Ishikawa (cell line): ENCODE data around the gene ZDHHC19.
A peak's percentile ranks its signal among the peaks of the same experiment; 100 is the strongest.

Experiments used
- CEBPB ChIP-seq: IDR thresholded peaks from 2 replicates; pipeline ENCODE4 v1.6.1; 2012
- CREB1 ChIP-seq: IDR thresholded peaks from 2 replicates; pipeline ENCODE4 v1.6.1; 2012; ENCODE audit warnings: low read depth
- EGR1 ChIP-seq: IDR thresholded peaks from 2 replicates; pipeline ENCODE4 v1.6.1; 2012
- EP300 ChIP-seq: IDR thresholded peaks from 2 replicates; pipeline ENCODE4 v1.6.1; 2012; ENCODE audit warnings: borderline replicate concordance
- FOXM1 ChIP-seq: IDR thresholded peaks from 2 replicates; pipeline ENCODE4 v1.6.1; 2012; ENCODE audit warnings: low read depth, borderline replicate concordance
- NFIC ChIP-seq: IDR thresholded peaks from 2 replicates; pipeline ENCODE4 v1.6.1; 2012
- RAD21 ChIP-seq: IDR thresholded peaks from 2 replicates; pipeline ENCODE4 v1.6.1; 2012; ENCODE audit warnings: low read depth
- TAF1 ChIP-seq: IDR thresholded peaks from 2 replicates; pipeline ENCODE4 v1.6.1; 2012; ENCODE audit warnings: low read depth, mild to moderate bottlenecking
- TCF12 ChIP-seq: IDR thresholded peaks from 2 replicates; pipeline ENCODE4 v1.6.1; 2012; ENCODE audit warnings: low read depth
- TEAD4 ChIP-seq: IDR thresholded peaks from 2 replicates; pipeline ENCODE4 v1.6.1; 2012
- YY1 ChIP-seq: IDR thresholded peaks from 2 replicates; pipeline ENCODE4 v1.6.1; 2012; ENCODE audit warnings: low read depth
- ZBTB7A ChIP-seq: IDR thresholded peaks from 2 replicates; pipeline ENCODE4 v1.6.1; 2012; ENCODE audit warnings: low read depth
- TF ChIP-seq, protein P1 (sequence below): IDR thresholded peaks from 2 replicates; pipeline ENCODE4 v1.6.1; 2012
- TF ChIP-seq, protein P2 (sequence below): IDR thresholded peaks from 2 replicates; pipeline ENCODE4 v1.6.1; 2012; ENCODE audit warnings: low read depth, mild to moderate bottlenecking
- TF ChIP-seq, protein P3 (sequence below): IDR thresholded peaks from 2 replicates; pipeline ENCODE4 v1.6.1; 2012

ZDHHC19 gene

DNA sequence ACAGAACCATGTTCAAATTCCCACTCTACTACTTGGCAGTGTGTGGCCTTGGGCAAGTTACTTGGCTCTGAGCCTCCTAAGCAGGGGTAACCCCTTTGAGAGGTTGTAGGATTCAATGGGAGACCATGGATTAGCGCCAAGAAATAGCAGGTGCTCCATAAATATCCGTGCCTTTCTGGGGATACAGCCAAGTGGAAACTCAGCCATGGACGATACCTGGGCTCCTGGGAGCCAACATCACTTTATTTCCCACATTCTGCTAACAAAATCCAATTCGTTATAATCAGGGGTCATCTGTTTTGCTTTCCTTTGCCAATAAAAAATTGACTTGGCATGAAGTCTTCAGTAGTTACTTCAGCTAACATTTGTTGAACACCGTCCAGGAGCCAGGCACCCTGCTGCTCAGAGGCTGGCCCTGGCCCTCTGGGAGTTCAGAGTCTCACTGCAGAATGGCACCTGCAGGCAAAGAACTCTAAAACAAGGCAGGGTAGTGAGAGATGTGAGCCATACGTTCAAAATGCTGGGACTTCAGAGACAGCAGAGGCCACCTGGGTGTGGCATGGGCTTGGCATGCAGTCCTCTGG is 42.3 kb downstream of the ZDHHC19 start:
- peak; percentile 98 for TF ChIP-seq TCF12
- peak; percentile 22; the same call in 1 of the 2 replicates for TF ChIP-seq RAD21
- TF ChIP-seq YY1: peak; percentile 23; the same call in 1 of the 2 replicates
- TF ChIP-seq CEBPB: peak; percentile 31; the same call in 1 of the 2 replicates
- TF ChIP-seq, protein P1, sequence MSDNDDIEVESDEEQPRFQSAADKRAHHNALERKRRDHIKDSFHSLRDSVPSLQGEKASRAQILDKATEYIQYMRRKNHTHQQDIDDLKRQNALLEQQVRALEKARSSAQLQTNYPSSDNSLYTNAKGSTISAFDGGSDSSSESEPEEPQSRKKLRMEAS: no peak; the same call in 1 of the 2 replicates
- TF ChIP-seq NFIC: peak; percentile 99
- TF ChIP-seq TEAD4: peak; percentile 71
- TF ChIP-seq EGR1: no peak
- TF ChIP-seq ZBTB7A: no peak
- TF ChIP-seq, protein P2, sequence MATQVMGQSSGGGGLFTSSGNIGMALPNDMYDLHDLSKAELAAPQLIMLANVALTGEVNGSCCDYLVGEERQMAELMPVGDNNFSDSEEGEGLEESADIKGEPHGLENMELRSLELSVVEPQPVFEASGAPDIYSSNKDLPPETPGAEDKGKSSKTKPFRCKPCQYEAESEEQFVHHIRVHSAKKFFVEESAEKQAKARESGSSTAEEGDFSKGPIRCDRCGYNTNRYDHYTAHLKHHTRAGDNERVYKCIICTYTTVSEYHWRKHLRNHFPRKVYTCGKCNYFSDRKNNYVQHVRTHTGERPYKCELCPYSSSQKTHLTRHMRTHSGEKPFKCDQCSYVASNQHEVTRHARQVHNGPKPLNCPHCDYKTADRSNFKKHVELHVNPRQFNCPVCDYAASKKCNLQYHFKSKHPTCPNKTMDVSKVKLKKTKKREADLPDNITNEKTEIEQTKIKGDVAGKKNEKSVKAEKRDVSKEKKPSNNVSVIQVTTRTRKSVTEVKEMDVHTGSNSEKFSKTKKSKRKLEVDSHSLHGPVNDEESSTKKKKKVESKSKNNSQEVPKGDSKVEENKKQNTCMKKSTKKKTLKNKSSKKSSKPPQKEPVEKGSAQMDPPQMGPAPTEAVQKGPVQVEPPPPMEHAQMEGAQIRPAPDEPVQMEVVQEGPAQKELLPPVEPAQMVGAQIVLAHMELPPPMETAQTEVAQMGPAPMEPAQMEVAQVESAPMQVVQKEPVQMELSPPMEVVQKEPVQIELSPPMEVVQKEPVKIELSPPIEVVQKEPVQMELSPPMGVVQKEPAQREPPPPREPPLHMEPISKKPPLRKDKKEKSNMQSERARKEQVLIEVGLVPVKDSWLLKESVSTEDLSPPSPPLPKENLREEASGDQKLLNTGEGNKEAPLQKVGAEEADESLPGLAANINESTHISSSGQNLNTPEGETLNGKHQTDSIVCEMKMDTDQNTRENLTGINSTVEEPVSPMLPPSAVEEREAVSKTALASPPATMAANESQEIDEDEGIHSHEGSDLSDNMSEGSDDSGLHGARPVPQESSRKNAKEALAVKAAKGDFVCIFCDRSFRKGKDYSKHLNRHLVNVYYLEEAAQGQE: no peak
- TF ChIP-seq EP300: peak; percentile 84; the same call in 1 of the 2 replicates
- TF ChIP-seq FOXM1: 0 out of 2 replicates have a peak, but pooled peaks have one; percentile 48

DNA sequence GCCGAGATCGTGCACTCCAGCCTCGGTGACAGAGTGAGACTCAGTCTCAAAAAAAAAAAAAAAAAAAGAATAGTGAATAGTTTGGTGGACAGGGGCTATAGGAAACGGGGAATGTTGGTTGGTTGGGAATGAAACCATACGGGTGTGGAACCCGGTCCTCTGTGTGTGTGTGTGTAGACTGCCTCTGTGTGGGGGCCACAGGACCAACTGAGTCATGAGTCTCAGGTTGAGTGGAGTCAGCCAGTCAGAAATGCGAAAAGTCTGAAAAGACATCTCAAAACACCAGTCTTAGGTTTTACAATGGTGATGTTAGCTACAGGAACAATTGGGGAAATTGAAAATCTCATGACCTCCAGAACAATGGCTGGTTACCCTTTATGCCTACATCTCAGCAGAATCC is 44.5 kb downstream of the ZDHHC19 start:
- TF ChIP-seq CREB1 (no peak), EP300 (no peak), TCF12 (no peak), YY1 (no peak), ZBTB7A (no peak), FOXM1 (no peak), CEBPB (no peak), TAF1 (no peak), TEAD4 (no peak), RAD21 (no peak), EGR1 (no peak), NFIC (no peak)
- TF ChIP-seq, protein P3, sequence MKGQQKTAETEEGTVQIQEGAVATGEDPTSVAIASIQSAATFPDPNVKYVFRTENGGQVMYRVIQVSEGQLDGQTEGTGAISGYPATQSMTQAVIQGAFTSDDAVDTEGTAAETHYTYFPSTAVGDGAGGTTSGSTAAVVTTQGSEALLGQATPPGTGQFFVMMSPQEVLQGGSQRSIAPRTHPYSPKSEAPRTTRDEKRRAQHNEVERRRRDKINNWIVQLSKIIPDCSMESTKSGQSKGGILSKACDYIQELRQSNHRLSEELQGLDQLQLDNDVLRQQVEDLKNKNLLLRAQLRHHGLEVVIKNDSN: no peak
- TF ChIP-seq, protein P2: no peak
- TF ChIP-seq, protein P1: no peak

DNA sequence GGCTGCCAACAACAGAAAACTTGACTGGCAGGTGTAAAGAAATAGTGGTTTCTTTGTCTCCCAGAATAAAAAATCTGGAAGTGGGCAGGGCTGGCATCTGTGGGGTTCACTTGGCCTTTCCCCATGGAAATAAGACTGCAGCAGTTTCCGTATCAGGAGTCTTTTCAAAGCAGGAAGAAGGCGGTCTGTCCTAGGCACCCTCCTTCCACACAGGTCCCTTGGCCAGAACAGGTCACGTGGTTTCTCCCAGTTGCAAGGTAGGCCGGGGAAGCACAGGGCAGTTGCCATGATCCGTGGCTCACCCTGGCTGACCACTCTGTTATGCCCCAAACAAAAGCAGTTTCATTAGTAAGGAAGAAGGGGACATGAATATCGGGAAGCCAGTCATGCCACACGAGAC is 45.4 kb downstream of the ZDHHC19 start:
- TF ChIP-seq, protein P3: peak; percentile 49; the same call in 1 of the 2 replicates
- no peak for TF ChIP-seq TAF1

DNA sequence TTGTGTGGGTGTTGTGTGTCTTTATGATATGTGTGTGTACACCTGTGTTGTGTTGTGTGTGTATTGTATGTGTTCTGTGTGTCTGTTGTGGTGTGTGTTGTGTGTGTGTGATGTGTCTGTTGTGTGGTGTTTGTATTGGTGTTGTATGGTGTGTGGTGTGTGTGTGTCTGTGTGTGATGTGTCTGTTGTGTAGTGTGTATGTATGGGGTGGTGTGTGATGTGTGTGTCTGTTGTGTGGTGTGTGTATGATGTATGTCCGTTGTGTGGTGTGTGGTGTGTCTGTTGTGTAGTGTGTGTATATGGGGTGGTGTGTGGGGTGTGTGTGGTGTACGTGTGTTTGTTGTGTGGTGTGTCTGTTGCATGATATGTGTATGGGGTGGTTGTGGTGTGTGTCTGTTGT is 46.6 kb downstream of the ZDHHC19 start:
- no peak for TF ChIP-seq TCF12
- TF ChIP-seq, protein P1: no peak
- no peak for TF ChIP-seq YY1
- TF ChIP-seq, protein P2: no peak
- no peak for TF ChIP-seq EGR1
- TF ChIP-seq, protein P3: no peak
- no peak for TF ChIP-seq RAD21
